GM12878 (cell line): Measurements from ENCODE around the gene PLXND1. TPM values are rescaled to one million over a fixed set of nuclear protein-coding genes. Genes with fewer than 3 reads are reported as not detected.

Experiments used
- ATAC-seq: fragments of 200-7000 bp; cut with Tn5 transposase; 3 replicates; pipeline ENCODE4 v1.9.1; 2020; ENCODE audit warnings: mild to moderate bottlenecking, moderate library complexity
- BruUV-seq: library from RNA; stranded (reverse); fragments of 400-500 nt; replicated peaks from 2 replicates; lab custom pipeline; 2021; lab: Mats Ljungman, UMichigan
- CTCF ChIA-PET: fragments of 300-600 bp; sonication (Branson Sonifier 250); formaldehyde crosslinking; extraction: SDS; loops from one replicate; lab custom pipeline; 2021; ENCODE audit warnings: inconsistent platforms; lab: Yijun Ruan, JAX
- POLR2A ChIA-PET: fragments of 350-600 bp; formaldehyde crosslinking; extraction: SDS; loops from one replicate; lab custom pipeline; 2021; ENCODE audit warnings: inconsistent platforms; lab: Charles Lee
- RAD21 ChIA-PET: fragments of 300-600 bp; sonication (Branson Sonifier 250); formaldehyde crosslinking; loops from one replicate; lab custom pipeline; 2023; ENCODE audit warnings: antibody characterized with exemption; ENCODE audit not compliant: unreplicated experiment; lab: Charles Lee
- SMC1A ChIA-PET: fragments of 300-600 bp; sonication (Branson Sonifier 250); formaldehyde crosslinking; loops from one replicate; lab custom pipeline; 2023; ENCODE audit not compliant: unreplicated experiment, uncharacterized antibody; lab: Charles Lee
- DNase-seq: peaks from one replicate; pipeline ENCODE4 v3.0.0-alpha.2; 2011; ENCODE audit warnings: low read depth, low spot score
- FAIRE-seq: peaks from 3 replicates; lab custom pipeline; 2011; peaks lifted over from hg19 to GRCh38; lab: Jason Lieb, UNC
- H2AFZ ChIP-seq: 2 replicates; pipeline ENCODE4 v1.6.0; 2011; ENCODE audit warnings: low read depth, low read length, control low read depth; ENCODE audit not compliant: control insufficient read depth
- H3K27ac ChIP-seq: 2 replicates; pipeline ENCODE4 v1.5.1; 2011; ENCODE audit warnings: control low read depth; ENCODE audit not compliant: control insufficient read depth, insufficient read depth
- H3K27me3 ChIP-seq, 2 experiments: replicated peaks in 1 of 2; 2 replicates each; pipeline versions ENCODE4 v1.6.0 to v1.6.1; 2011; ENCODE audit warnings: low read length in 1 of 2; ENCODE audit not compliant: control insufficient read depth in 2 of 2, insufficient read depth in 2 of 2
- H3K36me3 ChIP-seq, 2 experiments: 2 replicates each; pipeline ENCODE4 v1.5.1; 2011; ENCODE audit warnings: low read length in 1 of 2; ENCODE audit not compliant: control insufficient read depth in 2 of 2, insufficient read depth in 2 of 2
- H3K4me1 ChIP-seq: 2 replicates; pipeline ENCODE4 v1.6.1; 2011; ENCODE audit warnings: mild to moderate bottlenecking, low read length, moderate library complexity, mixed read lengths; ENCODE audit not compliant: control insufficient read depth, insufficient read depth
- H3K4me2 ChIP-seq: 2 replicates; pipeline ENCODE4 v1.6.0; 2011; ENCODE audit warnings: control low read depth; ENCODE audit not compliant: control insufficient read depth, insufficient read depth
- H3K4me3 ChIP-seq: fragments of 200-600 bp; sonication (generic); 2 replicates; pipeline ENCODE4 v1.5.1; 2016
- H3K79me2 ChIP-seq: 2 replicates; pipeline ENCODE4 v1.6.0; 2011; ENCODE audit warnings: low read length; ENCODE audit not compliant: control insufficient read depth, insufficient read depth
- H3K9ac ChIP-seq: 2 replicates; pipeline ENCODE4 v1.8.0; 2011; ENCODE audit warnings: low read length, control low read depth, mixed read lengths; ENCODE audit not compliant: control insufficient read depth, insufficient read depth
- H3K9me3 ChIP-seq: replicated peaks from 3 replicates; pipeline ENCODE4 v1.5.1; 2011; ENCODE audit warnings: mild to moderate bottlenecking, low read length; ENCODE audit not compliant: control insufficient read depth, insufficient read depth
- H4K20me1 ChIP-seq: 2 replicates; pipeline ENCODE4 v1.6.0; 2011; ENCODE audit not compliant: control insufficient read depth, insufficient read depth
- ASH2L ChIP-seq: fragments of 300-600, 200-600 bp; sonication (generic); IDR thresholded peaks from 2 replicates; pipeline ENCODE4 v1.6.1; 2017; ENCODE audit warnings: low read depth, mild to moderate bottlenecking, borderline replicate concordance
- BHLHE40 ChIP-seq, 2 experiments: fragments of 450-650 bp in 1 of 2; IDR thresholded peaks; 2 replicates each; pipeline ENCODE4 v1.6.1; 2011 to 2017; ENCODE audit warnings: low read depth in 2 of 2, borderline replicate concordance in 1 of 2, improper control_type of control experiment in 1 of 2, low read length in 1 of 2, mild to moderate bottlenecking in 1 of 2
- BRCA1 ChIP-seq: IDR thresholded peaks from 2 replicates; pipeline ENCODE4 v1.6.1; 2011; ENCODE audit warnings: low read depth, low read length, improper control_type of control experiment
- CHD2 ChIP-seq: IDR thresholded peaks from 2 replicates; pipeline ENCODE4 v1.6.1; 2011; ENCODE audit warnings: low read depth, low read length, improper control_type of control experiment, borderline replicate concordance
- IRF5 ChIP-seq: fragments of 450-650 bp; IDR thresholded peaks from 2 replicates; pipeline ENCODE4 v1.6.1; 2017; ENCODE audit warnings: borderline replicate concordance
- JUNB ChIP-seq: IDR thresholded peaks from 2 replicates; pipeline ENCODE4 v1.6.1; 2016; ENCODE audit warnings: antibody characterized with exemption, mild to moderate bottlenecking
- MEF2B ChIP-seq: fragments of 450-650 bp; IDR thresholded peaks from 2 replicates; pipeline ENCODE4 v1.6.1; 2018; ENCODE audit warnings: mild to moderate bottlenecking, moderate library complexity; ENCODE audit not compliant: partially characterized antibody, poor library complexity, severe bottlenecking
- MTA3 ChIP-seq: IDR thresholded peaks from 2 replicates; pipeline ENCODE4 v1.6.1; 2012; ENCODE audit warnings: low read length, inconsistent platforms, borderline replicate concordance
- NFIC ChIP-seq: IDR thresholded peaks from 2 replicates; pipeline ENCODE4 v1.6.1; 2012; ENCODE audit warnings: low read depth, mild to moderate bottlenecking, inconsistent platforms, low read length, moderate library complexity
- NR2F1 ChIP-seq: fragments of 450-650 bp; conservative IDR thresholded peaks from 2 replicates; pipeline ENCODE4 v1.6.1; 2017; ENCODE audit warnings: mild to moderate bottlenecking
- PAX5 ChIP-seq: IDR thresholded peaks from 2 replicates; pipeline ENCODE4 v1.6.1; 2011; ENCODE audit warnings: low read depth, low read length, borderline replicate concordance
- PML ChIP-seq: IDR thresholded peaks from 2 replicates; pipeline ENCODE4 v1.6.1; 2012; ENCODE audit warnings: low read length, inconsistent platforms
- POLR2A ChIP-seq: IDR thresholded peaks from 2 replicates; pipeline ENCODE4 v1.6.1; 2011; ENCODE audit warnings: low read depth, mild to moderate bottlenecking, low read length
- POLR2AphosphoS2 ChIP-seq: IDR thresholded peaks from 2 replicates; pipeline ENCODE4 v1.6.1; 2011; ENCODE audit warnings: low read depth, mild to moderate bottlenecking, low read length, improper control_type of control experiment, moderate library complexity
- RAD21 ChIP-seq: IDR thresholded peaks from 2 replicates; pipeline ENCODE4 v1.6.1; 2011; ENCODE audit warnings: mild to moderate bottlenecking, low read depth, low read length, moderate library complexity; ENCODE audit not compliant: insufficient read depth
- WRNIP1 ChIP-seq: IDR thresholded peaks from 2 replicates; pipeline ENCODE4 v1.6.1; 2011; ENCODE audit warnings: low read depth, low read length, improper control_type of control experiment, borderline replicate concordance
- ZNF207 ChIP-seq: fragments of 450-650 bp; IDR thresholded peaks from 2 replicates; pipeline ENCODE4 v1.6.1; 2014; ENCODE audit warnings: antibody characterized with exemption, mild to moderate bottlenecking, borderline replicate concordance
- ZNF384 ChIP-seq: IDR thresholded peaks from 2 replicates; pipeline ENCODE4 v1.6.1; 2012; ENCODE audit warnings: low read depth, mild to moderate bottlenecking, low read length, improper control_type of control experiment, borderline replicate concordance
- WGBS: methylation state at CpG from one replicate; pipeline ENCODE4 v1.1.6; 2016; ENCODE audit warnings: low lambda C conversion rate; ENCODE audit not compliant: insufficient replicate concordance, insufficient coverage; ENCODE audit errors: missing lambda C conversion rate; 5-methylcytosine and 5-hydroxymethylcytosine counted together
- in situ Hi-C: fragments of 300-500 bp; cut with MboI; formaldehyde crosslinking; loops from 9 replicates; pipeline ENCODE4 v1.14.3; 2018; ENCODE audit warnings: mixed read lengths
- intact Hi-C: fragments of 100-400 bp; cut with micrococcal nuclease; formaldehyde crosslinking; loops from one replicate; pipeline ENCODE4 v1.14.2; 2022; ENCODE audit not compliant: unreplicated experiment
- polyA plus RNA-seq, 11 experiments: library from polyadenylated mRNA; depleted of rRNA in 4 of 11; unstranded in 6 of 11; stranded (reverse) in 5 of 11; fragments of >200 nt; fragmentation: Nextera tagmentation in 4 of 11; fragmentation: Illumina TruSeq in 1 of 11; extraction: Ambion mirVana in 4 of 11; extraction: Trizol in 1 of 11; gene quantifications; 1 replicate in 1 of 11; 2 replicates in 10 of 11; pipeline versions ENCODE4 v1.2.1 to v1.2.3, GENCODE V29; 2011 to 2016; ENCODE audit warnings: inconsistent platforms in 2 of 11, missing spikeins in 2 of 11, low read depth in 1 of 11
- total RNA-seq, 4 experiments: library from RNA; depleted of rRNA in 3 of 4; stranded (reverse); fragments of >200 nt in 3 of 4; fragmentation: Illumina TruSeq in 1 of 4; extraction: Trizol in 1 of 4; gene quantifications; 2 replicates each; pipeline versions ENCODE4 v1.2.1 to v1.2.3, GENCODE V29; 2013 to 2021
- TF ChIP-seq, protein P1 (sequence below): fragments of 450-650 bp; conservative IDR thresholded peaks from 2 replicates; pipeline ENCODE4 v1.6.1; 2017; ENCODE audit warnings: mild to moderate bottlenecking, moderate library complexity

PLXND1 gene
- total and polyA plus RNA-seq, 10 of the 15 experiments (the other 5 are each of a cell fraction or from before 2014, with no cell fraction given), result 0.01 to 2.3 (median 0.72) TPM; not detected in 7

DNA sequence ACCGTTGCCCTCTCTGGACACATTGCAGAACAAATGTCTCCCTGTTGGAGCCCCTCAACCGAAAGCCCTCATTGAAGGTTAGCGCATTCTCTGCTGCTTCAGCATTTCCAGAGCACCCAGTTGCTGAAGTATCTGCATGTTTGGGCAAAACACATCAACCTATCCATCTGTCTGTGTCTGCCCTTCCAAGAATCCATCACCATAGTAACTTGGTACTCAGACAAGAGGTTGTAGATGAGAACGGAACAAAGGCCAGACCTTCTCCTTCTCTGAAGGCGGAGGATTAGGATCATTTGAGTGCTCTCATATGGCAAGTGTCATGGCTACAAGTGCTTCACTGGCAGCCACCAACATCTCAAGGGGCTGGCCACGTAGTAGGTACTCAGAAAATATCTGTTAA lies 101.1 kb downstream of the PLXND1 start:
- intact Hi-C loops (no loop called here), in situ Hi-C loops (no loop called here)
- DNase-seq, result no peak
- Histone ChIP-seq H3K4me1 (no peaks in the 10 kb centered on the region), H3K27me3 (no peaks in the 10 kb centered on the region), H4K20me1 (no peaks in the 10 kb centered on the region), H2AFZ (no peak overlapping the region), H3K4me2 (no peak overlapping the region), H3K9me3 (no peaks in the 10 kb centered on the region), H3K79me2 (no peaks in the 10 kb centered on the region), H3K36me3 (no peaks in the 10 kb centered on the region; a peak in 1 of 4 replicates), H3K4me3 (no peak overlapping the region), H3K9ac (no peak overlapping the region), H3K27ac (no peak overlapping the region)
- RAD21 ChIA-PET, result interaction anchor here (1.0 kb wide), 1 partner anchor 15 kb away, joined by 3 read pairs; no protein-coding TSS in a partner anchor
- CTCF ChIA-PET, result no interaction called here
- TF ChIP-seq PML (no peak), NFIC (no peak), PAX5 (no peak), WRNIP1 (no peak), ASH2L (no peak), JUNB (no peak), NR2F1 (no peak), RAD21 (no peak), ZNF384 (no peak), MEF2B (no peak), CHD2 (no peak), MTA3 (no peak), BRCA1 (no peak), POLR2AphosphoS2 (no peak), IRF5 (no peak), ZNF207 (no peak), BHLHE40 (IDR thresholded peaks at IDR 0.05; ENCODE audit: borderline replicate concordance in 1 of 2, low read depth in 2 of 2, low read length in 1 of 2) (no peak), POLR2A (no peak)
- TF ChIP-seq, protein P1, sequence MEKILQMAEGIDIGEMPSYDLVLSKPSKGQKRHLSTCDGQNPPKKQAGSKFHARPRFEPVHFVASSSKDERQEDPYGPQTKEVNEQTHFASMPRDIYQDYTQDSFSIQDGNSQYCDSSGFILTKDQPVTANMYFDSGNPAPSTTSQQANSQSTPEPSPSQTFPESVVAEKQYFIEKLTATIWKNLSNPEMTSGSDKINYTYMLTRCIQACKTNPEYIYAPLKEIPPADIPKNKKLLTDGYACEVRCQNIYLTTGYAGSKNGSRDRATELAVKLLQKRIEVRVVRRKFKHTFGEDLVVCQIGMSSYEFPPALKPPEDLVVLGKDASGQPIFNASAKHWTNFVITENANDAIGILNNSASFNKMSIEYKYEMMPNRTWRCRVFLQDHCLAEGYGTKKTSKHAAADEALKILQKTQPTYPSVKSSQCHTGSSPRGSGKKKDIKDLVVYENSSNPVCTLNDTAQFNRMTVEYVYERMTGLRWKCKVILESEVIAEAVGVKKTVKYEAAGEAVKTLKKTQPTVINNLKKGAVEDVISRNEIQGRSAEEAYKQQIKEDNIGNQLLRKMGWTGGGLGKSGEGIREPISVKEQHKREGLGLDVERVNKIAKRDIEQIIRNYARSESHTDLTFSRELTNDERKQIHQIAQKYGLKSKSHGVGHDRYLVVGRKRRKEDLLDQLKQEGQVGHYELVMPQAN, result no peak
- POLR2A ChIA-PET, result no interaction called here
- ATAC-seq, result no peak
- WGBS, result 80% methylated on average over 6 of the region's 6 CpGs
- BruUV-seq, result no TSS peak
- SMC1A ChIA-PET, result no interaction called here
- FAIRE-seq, result no peak
